ENCODE data around the gene PGBD1. TPM values are rescaled to one million over a fixed set of nuclear protein-coding genes. Genes with fewer than 3 reads are reported as not detected.

PGBD1 gene
- total and polyA plus RNA-seq, 2 of the 13 experiments (the other 11 are each of a cell fraction or from before 2014, with no cell fraction given): 3.6 to 6.9 TPM

DNA sequence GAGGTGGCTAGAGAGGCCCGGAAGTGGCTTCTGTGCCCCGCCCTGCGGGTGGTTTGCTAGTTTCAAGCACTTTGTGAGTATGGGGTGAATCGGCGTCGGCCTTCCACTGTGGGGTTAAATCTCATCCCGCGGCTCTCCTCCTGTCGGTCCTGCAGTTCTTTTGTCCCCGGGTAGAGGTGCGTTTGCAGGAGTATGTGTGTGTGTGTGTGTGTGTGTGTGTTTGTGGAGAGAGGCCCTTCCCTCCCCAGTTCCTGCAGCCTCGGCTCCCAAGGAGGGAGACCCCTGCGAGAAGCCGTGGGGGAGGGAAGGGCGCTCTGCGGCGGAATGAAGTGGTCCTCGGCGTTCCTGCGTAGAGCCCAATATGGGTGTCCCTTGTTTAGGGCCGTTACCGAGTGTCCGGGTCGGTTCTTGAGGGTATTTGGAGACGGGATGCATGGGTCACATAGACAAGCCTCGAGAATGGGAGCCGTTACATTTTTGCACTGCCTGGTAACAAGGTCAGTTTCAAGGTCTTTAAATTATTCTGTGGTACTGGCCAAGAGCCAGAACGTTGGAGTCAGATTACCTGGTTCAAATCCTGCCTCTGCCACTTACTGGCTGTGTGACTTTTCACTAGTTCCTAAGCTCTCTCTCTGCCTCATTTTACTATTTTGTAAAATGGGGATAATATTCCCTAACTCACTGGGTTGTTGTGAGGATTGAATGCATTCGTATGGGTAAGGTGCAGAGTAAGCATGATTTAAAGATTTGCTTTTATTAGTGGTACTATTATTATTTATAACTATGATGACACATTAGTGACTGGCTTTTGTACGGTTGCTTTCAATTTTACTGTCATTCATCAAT lies 68.7 kb downstream of the PGBD1 start, which contains the start of gene ZKSCAN3 (continued):
- TF ChIP-seq, protein P1, sequence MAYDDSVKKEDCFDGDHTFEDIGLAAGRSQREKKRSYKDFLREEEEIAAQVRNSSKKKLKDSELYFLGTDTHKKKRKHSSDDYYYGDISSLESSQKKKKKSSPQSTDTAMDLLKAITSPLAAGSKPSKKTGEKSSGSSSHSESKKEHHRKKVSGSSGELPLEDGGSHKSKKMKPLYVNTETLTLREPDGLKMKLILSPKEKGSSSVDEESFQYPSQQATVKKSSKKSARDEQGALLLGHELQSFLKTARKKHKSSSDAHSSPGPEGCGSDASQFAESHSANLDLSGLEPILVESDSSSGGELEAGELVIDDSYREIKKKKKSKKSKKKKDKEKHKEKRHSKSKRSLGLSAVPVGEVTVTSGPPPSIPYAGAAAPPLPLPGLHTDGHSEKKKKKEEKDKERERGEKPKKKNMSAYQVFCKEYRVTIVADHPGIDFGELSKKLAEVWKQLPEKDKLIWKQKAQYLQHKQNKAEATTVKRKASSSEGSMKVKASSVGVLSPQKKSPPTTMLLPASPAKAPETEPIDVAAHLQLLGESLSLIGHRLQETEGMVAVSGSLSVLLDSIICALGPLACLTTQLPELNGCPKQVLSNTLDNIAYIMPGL (CRISPR knock-in tag; IDR thresholded peaks at IDR 0.05; ENCODE audit: borderline replicate concordance in 1 of 2, low read depth in 1 of 2): peak; percentile 85 to 90
- TF ChIP-seq SRSF9 (IDR thresholded peaks at IDR 0.05; ENCODE audit: borderline replicate concordance, insufficient read depth, low read depth, low read length, poor library complexity, severe bottlenecking): no peak
- TF ChIP-seq, protein P2, sequence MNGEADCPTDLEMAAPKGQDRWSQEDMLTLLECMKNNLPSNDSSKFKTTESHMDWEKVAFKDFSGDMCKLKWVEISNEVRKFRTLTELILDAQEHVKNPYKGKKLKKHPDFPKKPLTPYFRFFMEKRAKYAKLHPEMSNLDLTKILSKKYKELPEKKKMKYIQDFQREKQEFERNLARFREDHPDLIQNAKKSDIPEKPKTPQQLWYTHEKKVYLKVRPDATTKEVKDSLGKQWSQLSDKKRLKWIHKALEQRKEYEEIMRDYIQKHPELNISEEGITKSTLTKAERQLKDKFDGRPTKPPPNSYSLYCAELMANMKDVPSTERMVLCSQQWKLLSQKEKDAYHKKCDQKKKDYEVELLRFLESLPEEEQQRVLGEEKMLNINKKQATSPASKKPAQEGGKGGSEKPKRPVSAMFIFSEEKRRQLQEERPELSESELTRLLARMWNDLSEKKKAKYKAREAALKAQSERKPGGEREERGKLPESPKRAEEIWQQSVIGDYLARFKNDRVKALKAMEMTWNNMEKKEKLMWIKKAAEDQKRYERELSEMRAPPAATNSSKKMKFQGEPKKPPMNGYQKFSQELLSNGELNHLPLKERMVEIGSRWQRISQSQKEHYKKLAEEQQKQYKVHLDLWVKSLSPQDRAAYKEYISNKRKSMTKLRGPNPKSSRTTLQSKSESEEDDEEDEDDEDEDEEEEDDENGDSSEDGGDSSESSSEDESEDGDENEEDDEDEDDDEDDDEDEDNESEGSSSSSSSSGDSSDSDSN (CRISPR knock-in tag; IDR thresholded peaks at IDR 0.05): peak; percentile 88
- no peak for TF ChIP-seq BCLAF1 (IDR thresholded peaks at IDR 0.05)
- TF ChIP-seq ATF1 (CRISPR knock-in tag; IDR thresholded peaks at IDR 0.05): peak; percentile 68; the same call in 1 of the 2 replicates
- no peak for TF ChIP-seq ONECUT2 (CRISPR knock-in tag; IDR thresholded peaks at IDR 0.05)
- peak; percentile 94 for TF ChIP-seq ESRRA (CRISPR knock-in tag; IDR thresholded peaks at IDR 0.05; ENCODE audit: low read depth)
- TF ChIP-seq ZNF792 (CRISPR knock-in tag; IDR thresholded peaks at IDR 0.05): peak; percentile 84; the same call in 1 of the 2 replicates
- no peak; the same call in 1 of the 2 replicates for TF ChIP-seq ZZZ3 (CRISPR knock-in tag; IDR thresholded peaks at IDR 0.05; ENCODE audit: borderline replicate concordance)
- peak; percentile 69 for TF ChIP-seq MBD4 (IDR thresholded peaks at IDR 0.05; ENCODE audit: borderline replicate concordance, low read length)
- TF ChIP-seq ZFP82 (CRISPR knock-in tag; IDR thresholded peaks at IDR 0.05; ENCODE audit: borderline replicate concordance): no peak
- TF ChIP-seq RBM39 (IDR thresholded peaks at IDR 0.05; ENCODE audit: low read depth, low read length, poor library complexity, severe bottlenecking): no peak
- TF ChIP-seq HOXA7 (CRISPR knock-in tag; IDR thresholded peaks at IDR 0.05): no peak
- no peak for TF ChIP-seq RARA (CRISPR knock-in tag; IDR thresholded peaks at IDR 0.05)
- TF ChIP-seq FIP1L1 (IDR thresholded peaks at IDR 0.05; ENCODE audit: borderline replicate concordance, insufficient read depth, low read depth, low read length): no peak
- no peak for TF ChIP-seq RORA (CRISPR knock-in tag; IDR thresholded peaks at IDR 0.05)
- 0 out of 2 replicates have a peak, but pooled peaks have one; percentile 33 for TF ChIP-seq ZNF451 (CRISPR knock-in tag; IDR thresholded peaks at IDR 0.05)
- TF ChIP-seq HES4 (CRISPR knock-in tag; IDR thresholded peaks at IDR 0.05; ENCODE audit: borderline replicate concordance): no peak
- no peak; the same call in 1 of the 2 replicates for TF ChIP-seq MED13 (CRISPR knock-in tag; IDR thresholded peaks at IDR 0.05)
- 0 out of 2 replicates have a peak, but pooled peaks have one; percentile 22 for TF ChIP-seq NR2F2 (IDR thresholded peaks at IDR 0.05; ENCODE audit: borderline replicate concordance, low read depth)
- no peak for TF ChIP-seq ZNF260 (CRISPR knock-in tag; IDR thresholded peaks at IDR 0.05; ENCODE audit: borderline replicate concordance, low read depth)
- TF ChIP-seq ISL2 (CRISPR knock-in tag; IDR thresholded peaks at IDR 0.05): no peak

All from HepG2 (cell line).